GM21390 (cell line): Measurements from ENCODE around the gene NUDT8.
"Not testable (repeated sequence)": the region's sequence is repeated elsewhere in the genome, so short reads cannot be mapped to it uniquely, and the experiment has no call there.

Experiments used
- ATAC-seq: cut with Tn5 transposase; IDR thresholded peaks from one replicate; pipeline ENCODE4 v1.9.1; 2021; ENCODE audit not compliant: unreplicated experiment

NUDT8 gene

GRCh38 chr11:67613960-67614715, 15.6 kb downstream of the NUDT8 start:
- peak; percentile 82 for ATAC-seq

GRCh38 chr11:67613313-67613959, 16.3 kb downstream of the NUDT8 start:
- ATAC-seq = no peak

GRCh38 chr11:67612751-67613150, 17.0 kb downstream of the NUDT8 start:
- no peak for ATAC-seq

GRCh38 chr11:67611704-67612587, 17.8 kb downstream of the NUDT8 start:
- ATAC-seq = no peak

- no peak for ATAC-seq
These were observed 18.6 kb downstream of the NUDT8 start for GRCh38 chr11:67611165-67611564.

- no peak for ATAC-seq
These were observed 19.4 kb downstream of the NUDT8 start for GRCh38 chr11:67610302-67610868.

GRCh38 chr11:67609316-67609715, 20.4 kb downstream of the NUDT8 start:
- ATAC-seq = no peak

GRCh38 chr11:67608486-67608885, 21.3 kb downstream of the NUDT8 start:
- no peak for ATAC-seq

GRCh38 chr11:67607507-67607906, 22.2 kb downstream of the NUDT8 start:
- no peak for ATAC-seq

- peak; percentile 94 for ATAC-seq
These were observed 23.0 kb downstream of the NUDT8 start, which contains the start of gene NDUFV1 for GRCh38 chr11:67606492-67607295. TSS of gene NDUFV1 (plus strand) at chr11:67606936. CDS start at chr11:67607005, 69 bp downstream.

- ATAC-seq = no peak
These were observed 23.6 kb downstream of the NUDT8 start for GRCh38 chr11:67606093-67606491.

GRCh38 chr11:67605231-67606011, 24.3 kb downstream of the NUDT8 start:
- no peak for ATAC-seq

GRCh38 chr11:67604815-67605214, 24.9 kb downstream of the NUDT8 start:
- ATAC-seq = no peak

- not testable (repeated sequence) for ATAC-seq
These were observed 25.6 kb downstream of the NUDT8 start for GRCh38 chr11:67604119-67604518.

GRCh38 chr11:67601098-67601497, 28.6 kb downstream of the NUDT8 start:
- no peak for ATAC-seq

GRCh38 chr11:67600324-67601029, 29.3 kb downstream of the NUDT8 start:
- ATAC-seq = peak; percentile 54

GRCh38 chr11:67599149-67599548, 30.6 kb downstream of the NUDT8 start:
- no peak for ATAC-seq

- not testable (repeated sequence) for ATAC-seq
These were observed 31.8 kb downstream of the NUDT8 start for GRCh38 chr11:67597963-67598362.

- not testable (repeated sequence) for ATAC-seq
These were observed 32.3 kb downstream of the NUDT8 start for GRCh38 chr11:67597458-67597857.
